Activated B cell treated with CpG ODN at 0.5 μM for 24 hours (primary cell): ENCODE measurements around the gene DLGAP5. TPM values are rescaled to one million over a fixed set of nuclear protein-coding genes. Genes with fewer than 3 reads are reported as not detected.

ENCODE experiments used
- ATAC-seq: fragments of 200-7000 bp; cut with Tn5 transposase; one replicate; pipeline ENCODE4 v1.10.0; 2021; ENCODE audit warnings: low read depth, mild to moderate bottlenecking, moderate library complexity
- CTCF ChIA-PET: fragments of 350-600 bp; sonication (Branson Sonifier 250); formaldehyde crosslinking; loops from one replicate; lab custom pipeline; 2021; ENCODE audit warnings: antibody characterized with exemption; lab: Charles Lee
- POLR2A ChIA-PET: fragments of 350-600 bp; sonication (Branson Sonifier 250); formaldehyde crosslinking; loops from one replicate; lab custom pipeline; 2021; ENCODE audit warnings: antibody characterized with exemption; lab: Charles Lee
- DNase-seq: peaks from one replicate; pipeline ENCODE4 v3.0.0; 2022
- H3K27ac Mint-ChIP-seq: one replicate; pipeline ENCODE4 v1.8.0; 2020; ENCODE audit warnings: mixed read lengths
- H3K27me3 Mint-ChIP-seq: one replicate; pipeline ENCODE4 v1.8.0; 2021; ENCODE audit warnings: mixed read lengths
- H3K36me3 Mint-ChIP-seq: one replicate; pipeline ENCODE4 v1.8.0; 2021; ENCODE audit warnings: low read depth, mixed read lengths
- H3K4me1 Mint-ChIP-seq: one replicate; pipeline ENCODE4 v1.8.0; 2021; ENCODE audit warnings: mixed read lengths
- H3K4me3 Mint-ChIP-seq: one replicate; pipeline ENCODE4 v1.8.0; 2020; ENCODE audit warnings: mild to moderate bottlenecking, mixed read lengths
- H3K9me3 Mint-ChIP-seq: one replicate; pipeline ENCODE4 v1.8.0; 2020; ENCODE audit warnings: mixed read lengths
- intact Hi-C: fragments of 100-400 bp; cut with micrococcal nuclease; formaldehyde crosslinking; loops from one replicate; pipeline ENCODE4 v1.15.1; 2024
- total RNA-seq: library from RNA; stranded (reverse); gene quantifications from 2 replicates; pipeline ENCODE4 v1.2.3, GENCODE V29; 2022
- TF ChIP-seq, protein P1 (sequence below): fragments of 200-600 bp; IDR thresholded peaks from one replicate; pipeline ENCODE4 v1.8.0; 2022; ENCODE audit warnings: antibody characterized with exemption, mild to moderate bottlenecking

DLGAP5 gene
- total RNA-seq, 1 donor from 2014 or later = 0.73 TPM

DNA sequence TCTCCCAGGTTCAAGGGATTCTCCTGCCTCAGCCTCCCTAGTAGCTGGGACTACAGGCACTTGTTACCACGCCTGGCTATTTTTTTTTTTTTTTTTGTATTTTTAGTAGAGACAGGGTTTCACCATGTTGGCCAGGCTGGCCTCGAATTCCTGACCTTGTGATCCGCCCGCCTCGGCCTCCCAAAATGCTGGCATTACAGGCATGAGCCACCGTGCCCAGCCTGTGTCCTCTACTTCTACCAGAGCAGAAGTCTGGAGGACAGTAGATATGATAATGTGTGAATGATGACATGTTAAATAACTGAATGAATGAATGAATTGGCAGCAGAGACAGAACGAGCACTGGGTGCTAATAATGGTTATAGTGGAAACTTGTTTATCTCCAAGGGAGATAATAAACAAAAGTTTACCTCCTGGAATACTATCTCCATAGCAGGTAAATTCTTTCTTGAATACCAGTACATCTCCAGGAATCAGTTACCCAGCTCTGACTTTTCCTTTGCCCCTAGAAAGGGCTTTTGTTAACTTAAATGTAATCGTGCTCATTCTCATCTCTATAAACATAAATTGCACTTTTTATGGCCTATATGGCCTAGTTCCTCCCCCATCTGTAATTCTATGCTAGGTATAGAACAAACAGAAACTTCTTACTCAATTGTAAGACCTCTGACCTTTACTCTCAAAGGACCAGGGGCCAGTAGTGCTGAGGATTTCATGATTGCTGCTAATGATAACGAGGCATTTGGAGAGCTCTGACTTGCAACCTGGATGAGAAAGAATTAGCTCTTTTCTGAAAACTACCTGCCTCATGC is 69.6 kb downstream of the DLGAP5 start:
- Mint-ChIP-seq H3K4me1 (peaks cover 7% of the 10 kb centered on the region), H3K9me3 (no peaks in the 10 kb centered on the region), H3K27me3 (no peaks in the 10 kb centered on the region), H3K4me3 (no peak overlapping the region), H3K36me3 (no peaks in the 10 kb centered on the region), H3K27ac (no peak overlapping the region)
- TF ChIP-seq, protein P1, sequence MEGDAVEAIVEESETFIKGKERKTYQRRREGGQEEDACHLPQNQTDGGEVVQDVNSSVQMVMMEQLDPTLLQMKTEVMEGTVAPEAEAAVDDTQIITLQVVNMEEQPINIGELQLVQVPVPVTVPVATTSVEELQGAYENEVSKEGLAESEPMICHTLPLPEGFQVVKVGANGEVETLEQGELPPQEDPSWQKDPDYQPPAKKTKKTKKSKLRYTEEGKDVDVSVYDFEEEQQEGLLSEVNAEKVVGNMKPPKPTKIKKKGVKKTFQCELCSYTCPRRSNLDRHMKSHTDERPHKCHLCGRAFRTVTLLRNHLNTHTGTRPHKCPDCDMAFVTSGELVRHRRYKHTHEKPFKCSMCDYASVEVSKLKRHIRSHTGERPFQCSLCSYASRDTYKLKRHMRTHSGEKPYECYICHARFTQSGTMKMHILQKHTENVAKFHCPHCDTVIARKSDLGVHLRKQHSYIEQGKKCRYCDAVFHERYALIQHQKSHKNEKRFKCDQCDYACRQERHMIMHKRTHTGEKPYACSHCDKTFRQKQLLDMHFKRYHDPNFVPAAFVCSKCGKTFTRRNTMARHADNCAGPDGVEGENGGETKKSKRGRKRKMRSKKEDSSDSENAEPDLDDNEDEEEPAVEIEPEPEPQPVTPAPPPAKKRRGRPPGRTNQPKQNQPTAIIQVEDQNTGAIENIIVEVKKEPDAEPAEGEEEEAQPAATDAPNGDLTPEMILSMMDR = no peak
- no peak for ATAC-seq
- ChIA-PET CTCF (no interaction called here), POLR2A (no interaction called here)
- no peak for DNase-seq
- intact Hi-C loops = no loop called here

DNA sequence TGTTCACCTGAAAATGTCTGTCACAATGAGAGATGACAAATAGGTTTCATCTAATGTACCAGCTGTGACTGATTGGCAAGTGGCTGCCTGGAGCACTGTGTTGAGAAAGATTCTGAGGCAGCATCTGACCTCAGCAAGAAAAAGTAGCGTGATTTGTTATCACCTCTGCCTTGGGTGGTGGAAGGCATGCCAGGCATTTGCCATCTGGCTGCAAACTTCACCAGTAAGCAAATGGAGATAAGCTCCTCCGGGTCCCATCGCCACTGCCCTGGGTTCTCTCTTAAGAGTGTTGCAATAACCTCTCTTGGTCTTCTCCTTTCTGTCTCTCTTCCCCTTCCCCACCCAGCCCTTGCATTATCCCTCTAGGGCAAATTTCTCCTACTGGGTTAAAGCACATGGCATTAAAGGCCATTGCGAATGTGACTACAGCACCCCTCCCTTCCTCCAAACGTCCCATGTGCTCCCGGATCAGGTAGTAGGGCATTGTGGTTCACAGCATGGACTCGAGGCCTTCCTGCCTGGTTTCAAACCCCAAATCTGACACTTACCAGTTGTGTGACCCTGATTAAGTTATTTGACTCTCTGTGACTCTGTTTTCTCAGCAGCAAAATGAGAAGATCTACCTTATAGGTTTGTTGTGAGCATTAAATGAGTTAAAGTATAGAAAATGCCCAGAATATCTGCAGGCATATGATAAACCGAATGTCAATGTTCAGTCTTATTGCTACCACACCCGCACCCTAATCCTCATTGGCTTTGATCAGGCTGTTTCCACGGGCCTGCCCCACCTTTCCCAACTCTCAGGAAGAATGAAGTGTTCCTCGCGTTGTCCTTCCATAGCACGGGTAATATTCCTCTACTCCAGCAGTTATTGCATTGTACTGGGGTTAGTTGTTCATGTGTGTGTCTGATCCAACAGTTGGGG is 70.6 kb downstream of the DLGAP5 start:
- ChIA-PET POLR2A (no interaction called here), CTCF (no interaction called here)
- Mint-ChIP-seq H3K27me3 (no peaks in the 10 kb centered on the region), H3K36me3 (no peaks in the 10 kb centered on the region), H3K4me1 (peaks cover 7% of the 10 kb centered on the region), H3K27ac (no peak overlapping the region), H3K4me3 (no peak overlapping the region), H3K9me3 (no peaks in the 10 kb centered on the region)
- intact Hi-C loops = no loop called here
- TF ChIP-seq, protein P1 = no peak
- DNase-seq (no peak), ATAC-seq (no peak)

DNA sequence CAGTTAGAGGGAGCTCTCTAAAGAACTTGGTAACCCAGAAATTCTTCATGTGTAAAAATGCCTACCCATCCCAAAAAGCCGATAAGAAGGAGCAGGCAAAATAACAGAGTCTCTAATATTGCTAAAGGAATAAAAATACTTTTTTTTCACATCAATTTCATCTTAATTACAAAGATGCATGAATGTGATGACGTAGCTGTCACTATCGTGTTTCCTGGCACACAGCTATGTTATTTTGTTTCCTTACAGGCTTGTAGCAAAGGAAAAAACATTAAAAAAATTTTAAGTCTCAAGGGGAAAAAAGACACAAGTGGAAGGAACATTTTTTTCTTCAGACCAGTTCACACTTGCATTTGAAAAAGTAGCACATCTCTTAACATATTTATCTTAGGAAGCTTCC is 72.6 kb downstream of the DLGAP5 start:
- ChIA-PET POLR2A (interaction anchor here (1.3 kb wide), 1 partner anchor 16 kb away, joined by 3 read pairs; no protein-coding TSS in a partner anchor), CTCF (interaction anchor here (1.0 to 1.1 kb wide), 2 partner anchors 30 to 67 kb away, joined by 3 read pairs; partner anchors contain the start of gene MAPK1IP1L)
- no peaks in the 10 kb centered on the region for H3K9me3 Mint-ChIP-seq
- no peaks in the 10 kb centered on the region for H3K36me3 Mint-ChIP-seq
- no peaks in the 10 kb centered on the region for H3K27me3 Mint-ChIP-seq
- TF ChIP-seq, protein P1 = no peak
- intact Hi-C loops = no loop called here
- no peak overlapping the region for H3K27ac Mint-ChIP-seq
- ATAC-seq (no peak), DNase-seq (no peak)
- H3K4me1 Mint-ChIP-seq = no peaks in the 10 kb centered on the region
- no peak overlapping the region for H3K4me3 Mint-ChIP-seq

DNA sequence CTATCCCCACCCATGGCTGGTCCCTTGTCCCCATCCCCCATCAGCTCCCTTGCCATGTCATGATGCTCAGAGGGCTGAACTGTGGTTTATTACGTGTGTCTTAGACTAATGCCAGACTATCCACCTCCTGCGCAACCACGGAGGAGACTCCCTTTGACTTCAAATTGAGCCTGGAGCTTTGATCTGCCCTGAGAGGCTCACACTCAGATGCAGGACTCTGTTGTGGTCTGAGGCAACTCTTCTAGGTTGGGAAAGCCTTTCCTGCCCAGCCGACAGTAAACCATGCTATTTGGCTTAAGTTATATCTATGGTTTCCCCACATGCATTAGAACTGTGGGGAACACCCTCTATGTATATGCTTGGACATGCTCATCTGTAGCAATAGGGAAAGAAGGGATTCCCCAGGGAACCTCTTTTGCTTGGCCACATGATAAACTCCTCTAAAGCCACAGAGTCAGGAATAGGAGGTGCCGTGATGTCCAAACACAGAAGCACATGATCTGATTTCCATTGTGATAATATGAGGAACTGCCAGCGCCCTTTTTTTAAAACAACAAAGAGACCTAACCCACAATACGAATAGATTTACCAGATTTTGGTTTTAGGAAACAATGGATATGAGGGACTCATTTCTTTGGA is 73.5 kb downstream of the DLGAP5 start:
- no peak overlapping the region for H3K4me3 Mint-ChIP-seq
- POLR2A ChIA-PET = interaction anchor here (1.3 kb wide), 2 partner anchors 15 to 45 kb away, joined by 3 to 6 read pairs; no protein-coding TSS in a partner anchor
- ATAC-seq = no peak
- H3K4me1 Mint-ChIP-seq = no peaks in the 10 kb centered on the region
- no peaks in the 10 kb centered on the region for H3K9me3 Mint-ChIP-seq
- TF ChIP-seq, protein P1 = no peak
- intact Hi-C loops = no loop called here
- no peaks in the 10 kb centered on the region for H3K27me3 Mint-ChIP-seq
- no peak for DNase-seq
- no peaks in the 10 kb centered on the region for H3K36me3 Mint-ChIP-seq
- CTCF ChIA-PET = interaction anchor here (1.1 kb wide), 1 partner anchor 67 kb away, joined by 3 read pairs; the partner anchor contains the start of gene MAPK1IP1L
- H3K27ac Mint-ChIP-seq = no peak overlapping the region
